Ishikawa (cell line): ENCODE results near the gene DOP1B.

ENCODE experiments used
- CEBPB ChIP-seq: IDR thresholded peaks from 2 replicates; pipeline ENCODE4 v1.6.1; 2012
- CREB1 ChIP-seq: IDR thresholded peaks from 2 replicates; pipeline ENCODE4 v1.6.1; 2012; ENCODE audit warnings: low read depth
- EGR1 ChIP-seq: IDR thresholded peaks from 2 replicates; pipeline ENCODE4 v1.6.1; 2012
- EP300 ChIP-seq: IDR thresholded peaks from 2 replicates; pipeline ENCODE4 v1.6.1; 2012; ENCODE audit warnings: borderline replicate concordance
- FOXM1 ChIP-seq: IDR thresholded peaks from 2 replicates; pipeline ENCODE4 v1.6.1; 2012; ENCODE audit warnings: low read depth, borderline replicate concordance
- NFIC ChIP-seq: IDR thresholded peaks from 2 replicates; pipeline ENCODE4 v1.6.1; 2012
- RAD21 ChIP-seq: IDR thresholded peaks from 2 replicates; pipeline ENCODE4 v1.6.1; 2012; ENCODE audit warnings: low read depth
- TAF1 ChIP-seq: IDR thresholded peaks from 2 replicates; pipeline ENCODE4 v1.6.1; 2012; ENCODE audit warnings: low read depth, mild to moderate bottlenecking
- TCF12 ChIP-seq: IDR thresholded peaks from 2 replicates; pipeline ENCODE4 v1.6.1; 2012; ENCODE audit warnings: low read depth
- TEAD4 ChIP-seq: IDR thresholded peaks from 2 replicates; pipeline ENCODE4 v1.6.1; 2012
- YY1 ChIP-seq: IDR thresholded peaks from 2 replicates; pipeline ENCODE4 v1.6.1; 2012; ENCODE audit warnings: low read depth
- ZBTB7A ChIP-seq: IDR thresholded peaks from 2 replicates; pipeline ENCODE4 v1.6.1; 2012; ENCODE audit warnings: low read depth
- TF ChIP-seq, protein P1 (sequence below): IDR thresholded peaks from 2 replicates; pipeline ENCODE4 v1.6.1; 2012; ENCODE audit warnings: low read depth, mild to moderate bottlenecking
- TF ChIP-seq, protein P2 (sequence below): IDR thresholded peaks from 2 replicates; pipeline ENCODE4 v1.6.1; 2012
- TF ChIP-seq, protein P3 (sequence below): IDR thresholded peaks from 2 replicates; pipeline ENCODE4 v1.6.1; 2012

Gene DOP1B

DNA sequence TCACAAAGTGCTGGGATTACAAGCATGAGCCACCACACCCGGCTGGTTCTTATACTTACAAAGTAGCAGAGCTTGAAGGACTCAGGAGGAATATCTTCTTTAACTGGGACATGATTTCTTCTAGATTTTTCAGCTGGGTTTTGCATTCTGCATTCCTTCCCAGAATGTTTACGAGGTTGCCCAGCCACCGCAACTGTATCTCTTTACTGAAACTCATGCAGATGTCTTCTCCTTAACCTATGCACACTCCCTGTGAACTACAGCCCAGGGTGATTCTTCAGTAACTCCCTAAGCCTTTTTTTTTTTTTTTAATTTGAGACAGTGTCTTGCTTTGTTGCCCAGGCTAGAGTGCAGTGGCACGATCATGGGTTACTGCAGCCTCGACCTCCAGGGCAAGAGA is 8.7 kb upstream of the DOP1B start:
- TF ChIP-seq, protein P1, sequence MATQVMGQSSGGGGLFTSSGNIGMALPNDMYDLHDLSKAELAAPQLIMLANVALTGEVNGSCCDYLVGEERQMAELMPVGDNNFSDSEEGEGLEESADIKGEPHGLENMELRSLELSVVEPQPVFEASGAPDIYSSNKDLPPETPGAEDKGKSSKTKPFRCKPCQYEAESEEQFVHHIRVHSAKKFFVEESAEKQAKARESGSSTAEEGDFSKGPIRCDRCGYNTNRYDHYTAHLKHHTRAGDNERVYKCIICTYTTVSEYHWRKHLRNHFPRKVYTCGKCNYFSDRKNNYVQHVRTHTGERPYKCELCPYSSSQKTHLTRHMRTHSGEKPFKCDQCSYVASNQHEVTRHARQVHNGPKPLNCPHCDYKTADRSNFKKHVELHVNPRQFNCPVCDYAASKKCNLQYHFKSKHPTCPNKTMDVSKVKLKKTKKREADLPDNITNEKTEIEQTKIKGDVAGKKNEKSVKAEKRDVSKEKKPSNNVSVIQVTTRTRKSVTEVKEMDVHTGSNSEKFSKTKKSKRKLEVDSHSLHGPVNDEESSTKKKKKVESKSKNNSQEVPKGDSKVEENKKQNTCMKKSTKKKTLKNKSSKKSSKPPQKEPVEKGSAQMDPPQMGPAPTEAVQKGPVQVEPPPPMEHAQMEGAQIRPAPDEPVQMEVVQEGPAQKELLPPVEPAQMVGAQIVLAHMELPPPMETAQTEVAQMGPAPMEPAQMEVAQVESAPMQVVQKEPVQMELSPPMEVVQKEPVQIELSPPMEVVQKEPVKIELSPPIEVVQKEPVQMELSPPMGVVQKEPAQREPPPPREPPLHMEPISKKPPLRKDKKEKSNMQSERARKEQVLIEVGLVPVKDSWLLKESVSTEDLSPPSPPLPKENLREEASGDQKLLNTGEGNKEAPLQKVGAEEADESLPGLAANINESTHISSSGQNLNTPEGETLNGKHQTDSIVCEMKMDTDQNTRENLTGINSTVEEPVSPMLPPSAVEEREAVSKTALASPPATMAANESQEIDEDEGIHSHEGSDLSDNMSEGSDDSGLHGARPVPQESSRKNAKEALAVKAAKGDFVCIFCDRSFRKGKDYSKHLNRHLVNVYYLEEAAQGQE: no peak
- no peak for TF ChIP-seq CREB1
- no peak for TF ChIP-seq ZBTB7A
- TF ChIP-seq TAF1: no peak
- TF ChIP-seq, protein P2, sequence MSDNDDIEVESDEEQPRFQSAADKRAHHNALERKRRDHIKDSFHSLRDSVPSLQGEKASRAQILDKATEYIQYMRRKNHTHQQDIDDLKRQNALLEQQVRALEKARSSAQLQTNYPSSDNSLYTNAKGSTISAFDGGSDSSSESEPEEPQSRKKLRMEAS: no peak
- no peak for TF ChIP-seq RAD21
- TF ChIP-seq CEBPB: no peak
- TF ChIP-seq YY1: no peak
- no peak for TF ChIP-seq FOXM1
- TF ChIP-seq NFIC: no peak
- TF ChIP-seq EP300: no peak
- no peak for TF ChIP-seq TEAD4
- no peak for TF ChIP-seq EGR1
- TF ChIP-seq, protein P3, sequence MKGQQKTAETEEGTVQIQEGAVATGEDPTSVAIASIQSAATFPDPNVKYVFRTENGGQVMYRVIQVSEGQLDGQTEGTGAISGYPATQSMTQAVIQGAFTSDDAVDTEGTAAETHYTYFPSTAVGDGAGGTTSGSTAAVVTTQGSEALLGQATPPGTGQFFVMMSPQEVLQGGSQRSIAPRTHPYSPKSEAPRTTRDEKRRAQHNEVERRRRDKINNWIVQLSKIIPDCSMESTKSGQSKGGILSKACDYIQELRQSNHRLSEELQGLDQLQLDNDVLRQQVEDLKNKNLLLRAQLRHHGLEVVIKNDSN: no peak
- no peak for TF ChIP-seq TCF12

DNA sequence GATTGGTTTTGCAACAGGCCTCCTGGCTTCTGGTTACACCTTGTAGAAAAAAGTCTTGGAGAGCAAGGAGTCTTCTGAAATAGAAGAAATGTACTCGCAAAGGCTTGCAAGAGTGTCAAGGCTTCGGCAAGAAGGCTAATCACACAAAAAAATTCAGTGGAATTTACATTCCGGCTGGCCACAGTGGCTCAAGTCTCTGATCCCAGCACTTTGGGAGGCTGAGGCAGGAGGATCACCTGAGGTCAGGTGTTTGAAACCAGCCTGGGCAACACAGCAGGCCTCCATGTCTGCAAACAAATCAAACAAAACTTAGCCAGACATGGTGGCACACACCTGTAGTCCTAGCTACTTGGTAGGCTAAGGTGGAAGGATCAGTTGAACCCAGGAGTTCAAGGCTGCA is 7.7 kb upstream of the DOP1B start:
- TF ChIP-seq YY1: no peak
- TF ChIP-seq TEAD4: no peak
- TF ChIP-seq, protein P1: no peak
- no peak for TF ChIP-seq TAF1
- TF ChIP-seq RAD21: no peak
- no peak for TF ChIP-seq NFIC
- TF ChIP-seq, protein P3: no peak

DNA sequence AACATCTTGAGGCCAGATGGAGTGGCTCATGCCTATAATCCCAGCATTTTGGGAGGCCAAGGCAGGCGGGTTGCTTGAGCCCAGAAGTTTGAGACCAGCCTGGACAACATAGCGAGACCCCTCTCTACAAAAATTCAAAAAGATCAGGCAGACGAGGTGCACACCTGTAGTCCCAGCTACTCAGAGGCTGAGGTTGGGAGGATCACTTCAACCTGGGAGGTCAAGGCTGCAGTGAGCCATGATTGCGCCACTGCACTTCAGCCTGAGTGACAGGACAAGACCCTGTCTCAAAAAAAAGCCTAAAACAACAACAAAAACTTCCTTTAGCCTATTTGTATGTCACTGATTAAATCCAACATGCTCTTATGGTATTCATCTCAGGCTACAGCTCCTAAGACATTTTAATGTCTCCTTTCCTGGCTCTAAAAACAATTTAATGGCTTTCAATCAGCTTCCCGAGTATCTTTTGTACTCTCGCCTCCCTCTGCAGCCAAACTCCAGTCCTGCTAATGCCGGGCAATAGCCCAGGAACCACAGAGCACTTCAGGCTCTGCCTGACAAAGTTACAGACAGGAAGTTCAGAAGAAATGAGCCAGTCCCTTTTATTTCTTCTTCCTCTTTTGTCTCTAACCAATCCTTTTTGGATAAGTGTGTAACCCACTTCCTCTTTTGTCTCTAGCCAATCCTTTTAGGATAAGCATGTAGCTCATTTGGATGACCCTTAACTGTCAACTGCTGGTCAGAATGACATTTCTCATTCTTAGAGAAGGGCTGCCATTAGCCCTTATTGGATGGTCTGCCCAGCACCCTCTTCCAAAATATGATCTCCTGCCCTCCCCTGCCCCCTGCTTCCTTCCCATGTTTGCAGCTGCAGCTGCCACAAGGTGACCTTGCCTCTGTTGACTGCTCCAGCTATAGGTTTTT is 6.6 kb upstream of the DOP1B start:
- TF ChIP-seq FOXM1: no peak
- TF ChIP-seq, protein P2: no peak
- TF ChIP-seq YY1: no peak
- no peak for TF ChIP-seq TEAD4
- TF ChIP-seq CEBPB: no peak
- TF ChIP-seq EGR1: no peak
- TF ChIP-seq ZBTB7A: no peak
- TF ChIP-seq EP300: no peak
- no peak for TF ChIP-seq CREB1
- no peak for TF ChIP-seq TAF1
- no peak for TF ChIP-seq NFIC
- TF ChIP-seq, protein P1: no peak
- no peak for TF ChIP-seq TCF12
- TF ChIP-seq RAD21: no peak
- TF ChIP-seq, protein P3: no peak
